HCT116 (cell line): ENCODE measurements around the gene CHURC1. TPM values are rescaled to one million over a fixed set of nuclear protein-coding genes. Genes with fewer than 3 reads are reported as not detected.

ENCODE experiments used
- ATAC-seq: fragments of 200-7000 bp; cut with Tn5 transposase; 2 replicates; pipeline ENCODE4 v1.9.1; 2020; ENCODE audit warnings: mild to moderate bottlenecking, moderate library complexity
- BruUV-seq: library from RNA; stranded (reverse); fragments of 400-500 nt; replicated peaks from 2 replicates; lab custom pipeline; 2021; lab: Mats Ljungman, UMichigan
- CTCF ChIA-PET: fragments of 300-600 bp; sonication (Branson Sonifier 250); formaldehyde crosslinking; loops from one replicate; lab custom pipeline; 2021; ENCODE audit warnings: antibody characterized with exemption; lab: Charles Lee
- POLR2A ChIA-PET: fragments of 300-600, 350-600 bp; sonication (Branson Sonifier 250); formaldehyde crosslinking; loops from one replicate; lab custom pipeline; 2021; ENCODE audit warnings: antibody characterized with exemption; lab: Charles Lee
- RAD21 ChIA-PET, 2 experiments: fragments of 300-600 bp; sonication (Branson Sonifier 250); formaldehyde crosslinking; loops; one replicate each; lab custom pipeline; 2023; ENCODE audit warnings: low total read pairs in 2 of 2; ENCODE audit not compliant: uncharacterized antibody in 2 of 2, unreplicated experiment in 2 of 2, low non-redundant PET in 1 of 2; lab: Charles Lee
- DNase-seq: peaks from one replicate; pipeline ENCODE4 v3.0.0-alpha.2; 2010; ENCODE audit warnings: low read depth, low spot score
- H2AFZ ChIP-seq: fragments of 200-600 bp; shearing (Covaris generic), sonication (generic); 2 replicates; pipeline ENCODE4 v1.6.1; 2017; ENCODE audit warnings: low read depth, mixed run types, mixed read lengths, antibody characterized with exemption, low read length; ENCODE audit not compliant: poor library complexity, severe bottlenecking
- H3K27ac ChIP-seq: 2 replicates; pipeline ENCODE4 v1.5.1; 2012; ENCODE audit warnings: low read depth, low read length
- H3K27me3 ChIP-seq: fragments of 200-600 bp; sonication (generic); 2 replicates; pipeline ENCODE4 v1.6.1; 2016; ENCODE audit warnings: mixed run types, low read length, mixed read lengths; ENCODE audit not compliant: insufficient read depth
- H3K36me3 ChIP-seq, 2 experiments: fragments of 200-500 bp in 1 of 2; fragments of 200-600 bp in 1 of 2; sonication (Bioruptor generic) in 1 of 2; sonication (generic) in 1 of 2; 2 replicates each; pipeline versions ENCODE4 v1.5.1 to v1.6.1; 2014 to 2016; ENCODE audit warnings: low read length in 2 of 2, inconsistent platforms in 1 of 2, mixed read lengths in 1 of 2, mixed run types in 1 of 2; ENCODE audit not compliant: insufficient read depth in 2 of 2, control insufficient read depth in 1 of 2
- H3K4me1 ChIP-seq, 2 experiments: fragments of 200-600 bp in 1 of 2; sonication (generic) in 1 of 2; 2 replicates each; pipeline versions ENCODE4 v1.5.1 to v1.6.1; 2012 to 2017; ENCODE audit warnings: low read length in 2 of 2, inconsistent platforms in 1 of 2, mild to moderate bottlenecking in 1 of 2, mixed read lengths in 1 of 2, mixed run types in 1 of 2, moderate library complexity in 1 of 2; ENCODE audit not compliant: insufficient read depth in 2 of 2, control insufficient read depth in 1 of 2
- H3K4me2 ChIP-seq: fragments of 200-600 bp; sonication (generic); 2 replicates; pipeline ENCODE4 v1.6.1; 2017; ENCODE audit warnings: mixed run types, low read length, mixed read lengths
- H3K4me3 ChIP-seq, 2 experiments: fragments of 200-600 bp in 1 of 2; sonication (generic) in 1 of 2; replicated peaks in 1 of 2; 2 replicates each; pipeline ENCODE4 v1.5.1; 2011 to 2016; ENCODE audit warnings: low read length in 2 of 2, control low read depth in 1 of 2, low read depth in 1 of 2, mild to moderate bottlenecking in 1 of 2, mixed read lengths in 1 of 2, mixed run types in 1 of 2
- H3K79me2 ChIP-seq: fragments of 200-600 bp; sonication (generic); 2 replicates; pipeline ENCODE4 v1.6.1; 2017; ENCODE audit warnings: mild to moderate bottlenecking, mixed run types, low read length, moderate library complexity, mixed read lengths; ENCODE audit not compliant: insufficient read depth
- H3K9ac ChIP-seq: fragments of 200-600 bp; sonication (generic); 2 replicates; pipeline ENCODE4 v1.6.1; 2016; ENCODE audit warnings: low read length, mixed read lengths
- H3K9me2 ChIP-seq: fragments of 200-600 bp; sonication (generic), shearing (Covaris generic); 2 replicates; pipeline ENCODE4 v1.6.1; 2017; ENCODE audit warnings: mixed run types, mild to moderate bottlenecking, moderate library complexity; ENCODE audit not compliant: insufficient read depth
- H3K9me3 ChIP-seq, 2 experiments: fragments of 200-500 bp in 1 of 2; fragments of 200-600 bp in 1 of 2; sonication (Bioruptor generic) in 1 of 2; sonication (generic) in 1 of 2; 2 replicates each; pipeline ENCODE4 v1.6.1; 2014 to 2017; ENCODE audit warnings: low read length in 2 of 2, mixed read lengths in 2 of 2, inconsistent platforms in 1 of 2, low read depth in 1 of 2, mild to moderate bottlenecking in 1 of 2, mixed run types in 1 of 2, moderate library complexity in 1 of 2; ENCODE audit not compliant: control insufficient read depth in 1 of 2, insufficient read depth in 1 of 2
- H4K20me1 ChIP-seq: fragments of 200-600 bp; sonication (generic), shearing (Covaris generic); 2 replicates; pipeline ENCODE4 v1.6.1; 2017; ENCODE audit warnings: mixed run types, mild to moderate bottlenecking, moderate library complexity; ENCODE audit not compliant: insufficient read depth
- CBX3 ChIP-seq: IDR thresholded peaks from 2 replicates; pipeline ENCODE4 v1.6.1; 2012; ENCODE audit warnings: low read depth
- CEBPB ChIP-seq: IDR thresholded peaks from 2 replicates; pipeline ENCODE4 v1.6.1; 2012; ENCODE audit warnings: low read depth
- CTCF ChIP-seq, 3 experiments: fragments of 200-600 bp in 1 of 3; sonication (generic) in 1 of 3; IDR thresholded peaks in 2 of 3; conservative IDR thresholded peaks in 1 of 3; 2 replicates each; pipeline ENCODE4 v1.5.1; 2012 to 2017; ENCODE audit warnings: low read depth in 2 of 3, low read length in 2 of 3, antibody characterized with exemption in 1 of 3, borderline replicate concordance in 1 of 3, control low read depth in 1 of 3, mild to moderate bottlenecking in 1 of 3, mixed read lengths in 1 of 3, mixed run types in 1 of 3, moderate library complexity in 1 of 3; ENCODE audit not compliant: insufficient read depth in 1 of 3
- EZH2 ChIP-seq: fragments of 200-600 bp; sonication (generic); IDR thresholded peaks from 2 replicates; pipeline ENCODE4 v1.6.1; 2017; ENCODE audit warnings: antibody characterized with exemption, mixed run types
- EZH2phosphoT487 ChIP-seq: fragments of 200-600 bp; IDR thresholded peaks from 2 replicates; pipeline ENCODE4 v1.6.1; 2018; ENCODE audit warnings: antibody characterized with exemption, borderline replicate concordance
- FOSL1 ChIP-seq: IDR thresholded peaks from 2 replicates; pipeline ENCODE4 v1.6.1; 2012; ENCODE audit warnings: low read depth
- MAX ChIP-seq: IDR thresholded peaks from 2 replicates; pipeline ENCODE4 v1.6.1; 2012
- POLR2A ChIP-seq: IDR thresholded peaks from 2 replicates; pipeline ENCODE4 v1.7.0; 2011; ENCODE audit warnings: borderline replicate concordance; ENCODE audit not compliant: insufficient read depth, insufficient read length; ENCODE audit errors: extremely low read depth
- POLR2AphosphoS5 ChIP-seq: IDR thresholded peaks from 2 replicates; pipeline ENCODE4 v1.6.1; 2011; ENCODE audit warnings: mild to moderate bottlenecking, low read depth, low read length, moderate library complexity
- REST ChIP-seq: IDR thresholded peaks from 2 replicates; pipeline ENCODE4 v1.6.1; 2012; ENCODE audit warnings: low read depth
- SIN3A ChIP-seq: IDR thresholded peaks from 2 replicates; pipeline ENCODE4 v1.6.1; 2012; ENCODE audit warnings: low read depth
- SP1 ChIP-seq: IDR thresholded peaks from 2 replicates; pipeline ENCODE4 v1.6.1; 2012; ENCODE audit warnings: low read depth
- TCF7L2 ChIP-seq: IDR thresholded peaks from 2 replicates; pipeline ENCODE4 v1.7.0; 2011; ENCODE audit warnings: borderline replicate concordance, inconsistent platforms; ENCODE audit not compliant: insufficient read depth, insufficient read length; ENCODE audit errors: extremely low read depth
- YY1 ChIP-seq: IDR thresholded peaks from 2 replicates; pipeline ENCODE4 v1.6.1; 2011; ENCODE audit warnings: low read length, low read depth, moderate library complexity, mild to moderate bottlenecking; ENCODE audit not compliant: insufficient replicate concordance; ENCODE audit errors: extremely low read depth
- ZFX ChIP-seq: fragments of 450-650 bp; IDR thresholded peaks from 2 replicates; pipeline ENCODE4 v1.6.1; 2017
- intact Hi-C: fragments of 100-400 bp; cut with micrococcal nuclease; formaldehyde crosslinking; loops from 2 replicates; pipeline ENCODE4 v1.10.0; 2022
- total RNA-seq: library from RNA; stranded (reverse); gene quantifications from one replicate; pipeline ENCODE4 v1.2.1, GENCODE V29; 2021; ENCODE audit not compliant: unreplicated experiment

CHURC1 gene
- total RNA-seq, 1 experiment from 2014 or later: 47.5 TPM

GRCh38 chr14:64946310-64947045, 32.2 kb downstream of the CHURC1 start:
- no peaks in the 10 kb centered on the region for H3K9me3 ChIP-seq
- no peaks in the 10 kb centered on the region for H3K36me3 ChIP-seq
- ATAC-seq (no peak), DNase-seq (no peak)
- no peak for TF ChIP-seq REST
- no peak for TF ChIP-seq EZH2phosphoT487
- no peak for TF ChIP-seq EZH2
- no peak for TF ChIP-seq YY1
- TF ChIP-seq CTCF (IDR thresholded peaks at IDR 0.05 in 2 of 3, conservative IDR thresholded peaks at IDR 0.05 in 1 of 3; ENCODE audit: borderline replicate concordance in 1 of 3, insufficient read depth in 1 of 3, low read depth in 2 of 3, low read length in 2 of 3): no peak
- no peak for TF ChIP-seq POLR2AphosphoS5
- no peak for TF ChIP-seq SP1
- TF ChIP-seq FOSL1: no peak
- no peak for TF ChIP-seq CEBPB
- no peak for TF ChIP-seq TCF7L2
- TF ChIP-seq MAX: no peak
- TF ChIP-seq CBX3: no peak
- no peak for TF ChIP-seq ZFX
- TF ChIP-seq SIN3A: no peak
- no peak for TF ChIP-seq POLR2A
- H3K4me3 ChIP-seq: no peak overlapping the region
- H3K9ac ChIP-seq: no peak overlapping the region
- no peak overlapping the region for H3K4me2 ChIP-seq
- H3K9me2 ChIP-seq: no peaks in the 10 kb centered on the region
- H3K79me2 ChIP-seq: no peaks in the 10 kb centered on the region
- RAD21 ChIA-PET: no interaction called here
- H4K20me1 ChIP-seq: no peaks in the 10 kb centered on the region
- H3K27ac ChIP-seq: no peak overlapping the region
- intact Hi-C loops: no loop called here
- no TSS peak for BruUV-seq
- CTCF ChIA-PET: no interaction called here
- H3K27me3 ChIP-seq: no peaks in the 10 kb centered on the region
- H2AFZ ChIP-seq: no peak overlapping the region
- POLR2A ChIA-PET: no interaction called here
- H3K4me1 ChIP-seq: no peaks in the 10 kb centered on the region
